DLD1 (cell line): ENCODE data around the gene LHPP.
"Not testable (repeated sequence)": the region's sequence is repeated elsewhere in the genome, so short reads cannot be mapped to it uniquely, and the experiment has no call there.

Experiments
- in situ Hi-C: cut with HindIII; loops from 2 replicates; pipeline ENCODE4 v1.10.0; 2017; ENCODE audit warnings: low sequenced_read_pairs

Gene LHPP

DNA sequence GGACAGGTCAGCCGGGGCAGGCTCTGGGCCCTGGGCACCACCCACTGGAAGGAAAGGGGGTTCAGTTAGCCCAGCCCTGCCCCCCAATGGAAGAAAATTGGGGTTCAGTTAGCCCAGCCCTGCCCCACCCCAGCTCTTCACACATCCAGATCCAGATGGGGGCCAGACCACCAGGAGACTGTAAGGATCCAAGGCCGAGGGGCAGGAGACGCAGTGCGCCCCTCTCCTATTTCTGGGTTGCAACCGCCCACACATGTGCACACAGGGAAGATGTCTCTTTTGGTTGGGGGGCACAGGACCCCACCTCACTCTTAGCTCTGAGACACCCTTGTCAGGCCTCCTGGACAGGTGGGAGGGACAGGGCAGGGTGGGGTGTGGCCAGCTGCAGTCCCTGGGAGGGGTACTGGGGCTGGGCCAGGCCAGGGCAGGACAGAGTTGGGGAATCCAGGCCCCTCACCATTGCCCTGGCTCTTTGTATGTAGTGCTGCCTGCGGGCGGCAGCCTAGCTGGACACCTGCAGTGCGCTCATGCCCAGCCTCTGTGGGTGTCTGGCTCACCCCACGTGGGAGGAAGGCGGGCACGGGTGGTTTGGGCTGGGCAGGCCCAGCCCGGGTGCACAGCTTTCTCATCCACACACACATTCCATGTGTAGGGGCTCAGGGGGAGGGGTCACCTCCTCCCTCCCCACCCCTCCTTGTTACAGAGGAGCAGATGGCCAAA, 141.2 kb downstream of the LHPP start:
- in situ Hi-C loops, result no loop called here

DNA sequence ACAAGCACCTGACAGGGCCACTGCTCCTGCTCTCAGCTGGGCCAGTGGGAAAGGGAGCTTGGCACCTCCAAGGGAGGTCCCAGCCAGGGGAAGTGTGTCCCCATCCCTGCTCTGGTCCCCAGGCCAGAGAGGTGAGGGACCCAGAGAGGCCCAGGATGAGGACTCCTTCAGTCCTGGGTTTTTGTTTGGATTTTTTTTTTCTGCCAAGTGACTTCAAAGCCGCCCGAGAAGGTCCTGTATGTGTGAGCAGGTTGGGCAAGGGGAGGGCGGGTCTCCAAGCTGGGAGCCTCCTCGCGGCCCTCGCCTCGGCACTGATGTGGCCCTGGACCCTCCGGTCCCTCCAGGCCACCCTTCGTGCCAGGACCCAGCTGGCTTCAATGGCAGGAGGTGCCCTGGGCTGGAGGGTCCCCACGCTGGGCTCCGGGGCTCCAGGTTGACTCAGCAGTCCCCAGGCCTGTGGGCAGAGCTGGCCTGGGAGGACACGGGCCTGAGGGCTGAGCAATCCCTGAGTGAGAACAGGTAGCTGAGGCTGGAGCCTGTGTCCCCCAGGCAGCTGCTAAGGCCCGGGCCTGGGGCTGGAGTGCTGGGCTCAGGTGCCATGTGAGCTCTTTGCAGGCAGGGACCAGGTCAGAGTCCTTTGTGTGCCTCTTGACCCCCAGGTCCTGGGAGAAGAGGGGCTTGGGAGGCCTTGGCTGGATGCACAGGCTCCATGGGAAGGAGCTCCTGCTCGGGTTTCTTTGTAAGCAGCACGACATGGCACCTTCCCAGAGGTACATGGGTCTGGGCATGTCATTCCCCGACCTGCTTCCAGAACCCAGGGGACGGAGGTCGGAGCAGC, 142.0 kb downstream of the LHPP start:
- in situ Hi-C loops, result no loop called here

DNA sequence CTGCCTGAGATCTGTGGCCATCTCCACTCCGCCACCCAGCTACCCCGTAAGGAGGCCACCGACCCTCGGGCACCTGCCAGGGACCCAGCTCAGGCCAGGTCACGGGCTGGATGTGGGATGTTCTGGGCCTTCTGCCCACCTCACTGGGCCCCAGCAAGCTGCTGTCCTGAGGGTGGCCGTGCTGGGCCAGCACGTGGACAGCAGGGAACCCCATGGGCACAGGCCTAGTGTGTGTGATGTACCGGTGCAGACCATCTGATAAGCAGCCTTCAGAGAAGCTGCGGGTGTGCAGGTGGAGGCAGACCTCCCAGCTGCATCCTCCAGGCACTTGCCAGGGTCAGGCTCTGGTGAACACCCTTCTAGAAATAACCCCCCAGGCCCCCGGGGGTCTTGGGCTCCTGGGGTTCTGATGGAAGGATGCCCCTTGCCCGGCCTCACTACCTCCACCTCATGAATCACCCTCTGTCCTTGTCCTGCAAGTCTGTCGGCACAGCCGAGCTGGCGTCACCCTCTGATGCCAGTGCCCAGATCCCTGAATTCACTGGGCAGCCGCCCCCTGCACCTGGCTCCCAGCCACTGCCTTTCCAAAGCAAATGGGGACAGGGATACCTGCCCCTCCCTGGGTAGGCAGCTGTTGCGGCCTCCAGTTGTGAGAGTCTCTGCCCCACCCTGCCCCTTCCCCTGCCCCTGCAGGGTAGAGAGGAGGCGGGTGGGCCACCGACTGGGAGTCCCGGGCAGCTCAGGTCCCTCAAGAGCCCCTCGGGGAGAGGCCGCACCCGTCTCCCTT, 142.8 kb downstream of the LHPP start:
- in situ Hi-C loops, result no loop called here

DNA sequence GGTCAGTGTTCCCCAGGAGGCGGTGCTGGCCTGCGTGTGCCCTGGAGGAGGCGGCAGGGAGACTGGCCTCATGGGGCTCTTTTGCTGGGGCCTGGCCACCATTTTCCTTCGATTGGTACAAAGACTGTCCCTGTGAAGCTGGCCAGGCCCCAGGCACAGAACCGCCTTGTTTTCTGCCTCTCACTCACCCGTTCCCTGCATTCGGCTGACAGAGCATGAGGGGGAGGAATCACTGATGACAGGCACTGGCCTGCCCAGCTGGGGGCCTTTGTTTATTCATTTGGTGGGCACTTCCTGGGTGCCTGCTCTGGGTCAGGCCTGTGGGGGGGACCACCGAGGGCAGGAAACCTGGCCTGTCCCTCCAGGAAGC, 143.4 kb downstream of the LHPP start:
- in situ Hi-C loops, result no loop called here

DNA sequence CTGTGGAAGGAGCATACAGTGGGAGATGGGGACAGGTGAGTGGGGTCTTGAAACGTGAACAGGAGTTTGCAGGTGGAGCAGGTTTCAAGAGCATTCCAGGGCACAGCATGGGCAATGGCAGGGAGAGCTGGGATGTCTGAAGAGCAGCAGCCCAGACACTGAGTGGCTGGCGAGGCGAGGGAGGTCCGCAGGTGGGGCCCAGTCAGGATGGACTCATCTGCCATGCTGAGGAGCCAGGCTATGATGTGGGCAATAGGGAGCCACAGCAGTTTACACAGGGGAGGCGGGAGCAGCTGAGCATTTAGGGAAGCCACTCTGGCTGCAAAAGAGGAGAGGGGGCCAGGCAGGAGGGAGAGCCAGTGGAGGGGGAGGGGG, 143.8 kb downstream of the LHPP start:
- in situ Hi-C loops, result no loop called here

DNA sequence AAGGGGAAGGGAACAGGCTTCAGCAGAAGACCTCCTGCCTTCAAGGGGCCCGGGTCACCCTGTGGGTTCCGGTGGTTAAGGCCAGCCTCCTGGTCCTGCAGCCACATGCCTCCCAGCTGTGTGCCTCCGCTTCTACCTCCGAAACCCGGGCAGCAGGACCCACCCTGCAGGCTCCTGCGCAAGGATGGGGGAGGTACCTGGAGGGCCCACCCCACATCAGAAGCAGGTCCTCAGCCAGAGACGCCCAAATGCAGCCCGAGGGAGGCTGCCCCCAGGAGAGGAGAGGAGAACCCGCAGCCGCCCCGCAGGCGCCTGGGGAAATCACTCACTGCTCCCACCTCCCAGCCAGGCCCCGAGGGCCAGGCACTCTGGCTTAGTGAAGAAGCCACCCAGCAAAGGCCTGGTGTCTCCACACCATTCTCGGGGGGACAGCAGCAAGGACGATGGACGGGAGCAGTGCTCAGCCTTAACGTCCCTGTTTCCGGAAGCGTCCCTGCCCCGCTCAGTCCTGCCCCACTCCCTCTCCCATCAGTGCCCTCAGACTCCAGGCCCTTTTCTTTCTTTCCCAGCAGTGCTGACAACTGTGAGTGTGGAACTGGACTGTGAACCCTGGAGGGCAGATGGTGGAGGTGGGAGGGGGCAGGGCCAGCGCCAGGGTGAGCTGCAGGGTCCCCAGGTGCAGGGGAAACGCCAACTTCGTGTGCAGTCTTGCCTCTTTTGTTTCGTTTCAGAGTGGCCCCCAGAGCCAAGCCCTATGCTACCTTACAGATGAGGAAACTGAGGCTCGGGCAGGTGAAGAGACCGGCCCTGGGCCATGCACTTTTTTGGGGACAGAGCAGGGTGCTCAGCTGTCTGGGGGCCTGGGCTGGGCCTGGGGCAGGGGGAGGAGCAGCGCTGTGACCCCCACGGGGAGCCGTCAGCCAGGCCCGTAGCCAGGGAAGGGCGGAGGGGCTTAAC, 144.5 kb downstream of the LHPP start:
- in situ Hi-C loops, result no loop called here

DNA sequence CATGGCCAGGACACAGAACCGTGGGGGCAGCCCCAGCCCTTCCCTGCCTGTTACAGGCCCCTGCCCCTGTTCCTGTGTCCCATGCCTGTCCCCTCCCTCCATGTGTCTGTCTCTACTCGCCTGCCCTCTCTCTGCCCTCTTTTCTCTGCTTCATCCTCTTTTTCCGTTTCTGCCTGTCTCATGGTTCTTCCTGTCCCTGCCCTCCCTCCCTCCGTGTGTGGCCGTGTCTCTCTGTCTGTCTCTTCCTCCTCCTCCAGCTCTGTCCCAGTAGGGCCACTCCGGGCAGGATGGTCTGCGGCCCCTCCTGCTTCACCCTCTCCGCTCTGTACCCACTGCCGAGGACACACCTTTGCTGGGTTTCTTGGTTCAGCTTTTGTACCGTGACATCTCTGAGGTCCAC, 145.2 kb downstream of the LHPP start:
- in situ Hi-C loops, result no loop called here

DNA sequence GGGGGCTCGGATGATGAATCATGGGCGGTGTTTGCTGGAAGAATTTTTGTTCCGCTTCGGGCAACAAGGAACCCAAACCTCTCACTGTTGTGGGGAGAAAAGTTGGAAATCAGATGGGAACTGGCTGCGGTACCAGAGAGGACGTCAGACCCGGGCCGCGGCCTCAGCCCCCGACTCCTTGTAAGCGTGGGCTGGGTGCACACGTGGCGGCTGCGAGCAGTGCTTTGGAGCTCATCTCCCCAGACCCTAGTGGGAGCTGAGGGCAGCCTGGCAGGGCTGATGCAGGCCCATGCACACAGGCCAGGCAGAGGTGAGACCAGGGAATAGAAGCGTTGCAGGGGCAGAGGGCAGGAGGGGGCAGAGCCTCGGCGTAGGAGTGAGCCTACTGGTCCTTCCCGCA, 146.1 kb downstream of the LHPP start:
- in situ Hi-C loops, result no loop called here

DNA sequence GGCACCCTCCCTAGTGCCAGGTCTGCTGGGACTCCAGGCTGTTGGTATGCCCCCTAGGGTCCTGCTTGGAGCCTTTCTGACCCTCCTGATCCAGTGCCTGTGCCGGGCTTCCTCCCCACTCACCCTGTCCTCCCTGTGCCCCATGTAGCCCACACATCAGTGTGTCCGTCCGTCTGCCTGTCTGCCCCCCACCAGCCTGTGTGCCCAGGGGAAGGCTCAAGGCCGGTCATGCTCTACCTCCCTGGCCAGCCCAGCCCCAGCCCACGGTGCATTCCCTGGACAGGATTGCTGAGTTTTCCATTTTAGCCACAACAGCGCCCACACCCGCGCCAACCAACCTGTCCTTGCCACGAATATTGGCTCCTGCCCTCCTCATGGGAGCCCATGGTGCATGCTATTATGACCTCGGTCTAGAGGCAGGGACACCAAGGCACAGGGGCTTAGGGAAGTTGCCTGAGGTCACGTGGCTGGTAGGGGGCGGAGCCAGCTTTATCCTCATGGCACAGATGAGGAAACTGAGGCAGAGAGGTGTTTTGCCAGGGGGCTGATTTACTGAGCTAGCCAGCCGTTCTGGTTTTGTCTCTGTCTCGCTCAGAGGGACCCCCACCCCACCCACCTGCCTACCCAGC, 146.6 kb downstream of the LHPP start:
- in situ Hi-C loops, result no loop called here

DNA sequence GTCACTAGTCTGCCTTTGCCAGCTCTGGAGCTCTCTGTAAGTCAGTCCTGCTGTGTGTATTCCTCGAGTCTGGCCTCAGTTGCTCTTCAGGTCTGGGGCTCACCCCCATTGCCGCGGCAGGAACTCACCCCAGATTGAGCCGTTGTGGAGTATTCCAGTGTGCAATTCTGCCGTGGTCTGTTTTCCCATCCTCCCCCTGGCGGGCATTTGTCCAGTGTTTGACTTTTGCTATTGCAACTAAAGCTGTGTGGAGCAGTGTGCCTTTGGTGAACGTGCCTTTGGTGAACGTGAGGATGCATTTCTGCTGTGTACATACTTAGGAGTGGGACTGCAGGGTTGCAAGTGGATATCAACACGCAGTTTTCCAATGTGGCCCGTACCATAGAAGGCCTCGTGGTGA, 148.1 kb downstream of the LHPP start:
- in situ Hi-C loops, result no loop called here

DNA sequence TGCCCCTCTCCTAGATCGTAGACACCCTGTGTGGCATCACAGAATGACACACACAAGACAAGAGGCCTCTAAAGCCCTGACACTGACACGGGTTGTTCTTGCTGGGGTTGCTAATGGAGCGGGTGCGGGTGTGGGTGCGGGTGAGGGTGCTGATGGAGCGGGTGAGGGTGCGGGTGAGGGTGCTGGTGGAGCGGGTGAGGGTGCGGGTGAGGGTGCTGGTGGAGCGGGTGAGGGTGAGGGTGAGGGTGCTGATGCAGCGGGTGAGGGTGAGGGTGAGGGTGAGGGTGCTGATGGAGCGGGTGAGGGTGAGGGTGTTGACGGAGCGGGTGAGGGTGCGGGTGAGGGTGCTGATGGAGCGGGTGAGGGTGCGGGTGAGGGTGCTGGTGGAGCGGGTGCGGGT, 148.6 kb downstream of the LHPP start:
- in situ Hi-C loops, result not testable (repeated sequence)

DNA sequence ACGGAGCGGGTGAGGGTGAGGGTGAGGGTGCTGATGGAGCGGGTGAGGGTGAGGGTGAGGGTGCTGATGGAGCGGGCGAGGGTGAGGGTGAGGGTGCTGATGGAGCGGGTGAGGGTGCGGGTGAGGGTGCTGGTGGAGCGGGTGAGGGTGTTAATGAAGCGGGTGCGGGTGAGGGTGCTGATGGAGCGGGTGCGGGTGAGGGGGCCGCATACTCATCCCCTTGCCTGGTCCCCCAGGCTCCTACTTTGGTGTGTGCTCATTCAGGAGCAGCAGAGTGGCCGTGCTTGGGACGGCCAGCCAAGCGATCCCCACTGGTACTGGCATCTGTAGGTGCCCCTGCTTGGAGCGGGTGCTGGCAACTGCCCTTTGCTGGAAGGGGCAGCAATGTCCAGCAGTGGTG, 149.2 kb downstream of the LHPP start:
- in situ Hi-C loops, result not testable (repeated sequence)

DNA sequence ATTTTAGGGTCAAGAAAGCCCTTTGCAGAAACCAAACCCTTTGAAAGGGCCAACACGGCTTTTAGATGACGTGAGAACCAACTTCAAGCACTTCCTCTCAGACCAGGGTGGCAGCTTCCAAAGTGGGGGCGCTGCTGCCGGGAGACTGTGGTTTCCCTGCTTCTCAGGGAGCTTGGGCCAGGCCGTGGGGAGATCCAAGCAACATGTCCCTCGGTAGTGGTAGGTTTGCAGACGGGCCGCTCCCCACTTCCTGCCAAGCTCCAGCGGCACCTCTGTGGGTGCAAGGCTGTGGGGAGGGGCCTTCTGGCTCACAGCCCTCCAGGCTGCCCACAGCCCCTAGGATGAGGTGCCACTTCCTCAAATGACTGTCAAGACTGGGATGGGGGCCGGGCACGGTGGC, 150.1 kb downstream of the LHPP start:
- in situ Hi-C loops, result no loop called here

DNA sequence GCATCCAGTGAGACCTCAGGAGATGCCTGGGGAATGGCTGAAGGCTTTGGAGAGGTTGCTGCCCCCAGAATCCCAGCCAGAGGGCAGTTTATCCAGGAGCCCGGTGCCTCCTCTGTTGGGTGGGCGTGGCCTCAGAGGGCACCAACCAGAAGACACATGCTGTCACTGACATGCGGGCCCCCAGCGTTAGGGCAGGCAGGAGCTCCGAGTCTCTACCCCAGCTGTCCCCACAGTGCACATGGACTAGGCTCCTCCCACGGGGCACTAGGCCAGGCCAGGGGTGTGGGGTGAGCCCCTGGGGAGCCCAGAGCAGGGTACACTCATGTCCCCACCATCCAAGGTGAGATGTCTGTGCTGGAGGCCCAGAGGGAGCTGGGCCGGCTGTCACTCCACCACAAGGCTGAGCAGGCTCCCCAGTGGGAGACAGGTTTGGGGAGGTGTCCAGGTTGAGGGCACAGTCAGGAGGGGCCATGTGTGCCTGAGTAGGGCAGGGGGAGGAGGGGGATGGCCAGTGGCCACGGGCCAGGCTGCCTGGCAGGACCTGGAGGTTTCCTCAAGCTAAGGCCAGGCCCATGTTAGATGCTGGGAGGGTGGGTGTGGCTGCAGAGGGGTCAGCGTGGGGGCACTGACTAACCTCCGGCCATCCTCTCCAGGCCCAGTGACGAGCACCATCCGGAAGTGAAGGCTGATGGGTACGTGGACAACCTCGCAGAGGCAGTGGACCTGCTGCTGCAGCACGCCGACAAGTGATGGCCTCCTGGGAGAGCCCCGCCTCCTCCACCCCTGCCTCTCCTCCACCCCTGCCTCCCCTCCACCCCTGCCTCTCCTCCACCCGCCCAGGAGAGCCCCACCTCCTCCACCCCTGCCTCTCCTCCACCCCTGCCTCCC, 151.2 kb downstream of the LHPP start:
- in situ Hi-C loops, result no loop called here

DNA sequence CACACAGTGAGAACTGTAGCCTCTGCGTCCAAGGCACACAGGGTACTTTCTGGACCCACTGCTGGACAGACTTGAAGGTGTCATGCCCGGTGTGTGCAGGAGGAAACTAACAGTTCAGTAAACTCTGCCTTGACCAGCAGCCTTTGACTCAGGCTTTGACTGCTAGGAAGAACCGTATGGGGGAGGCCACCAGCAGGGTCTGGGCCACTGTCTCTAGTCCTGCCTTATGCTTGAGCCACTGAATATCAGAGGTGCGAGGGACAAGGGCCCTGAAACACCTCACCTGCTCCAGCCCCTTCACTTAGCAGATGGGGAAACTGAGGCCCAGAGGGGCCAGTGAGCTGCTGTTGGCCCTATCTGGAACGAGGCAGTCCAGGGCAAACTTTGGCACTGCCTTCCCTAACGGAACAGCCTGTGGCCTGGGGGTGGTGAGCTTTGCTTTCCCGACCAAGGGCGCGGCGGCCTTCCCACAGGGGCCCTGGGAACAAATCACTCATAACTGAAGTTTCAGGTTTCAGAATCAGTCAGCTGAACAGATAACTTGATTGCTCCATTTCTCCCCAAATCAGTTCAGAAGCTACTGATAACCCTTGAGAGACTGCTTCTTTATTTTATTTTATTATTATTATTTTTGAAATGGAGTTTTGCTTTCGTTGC, 152.5 kb downstream of the LHPP start:
- in situ Hi-C loops, result no loop called here

DNA sequence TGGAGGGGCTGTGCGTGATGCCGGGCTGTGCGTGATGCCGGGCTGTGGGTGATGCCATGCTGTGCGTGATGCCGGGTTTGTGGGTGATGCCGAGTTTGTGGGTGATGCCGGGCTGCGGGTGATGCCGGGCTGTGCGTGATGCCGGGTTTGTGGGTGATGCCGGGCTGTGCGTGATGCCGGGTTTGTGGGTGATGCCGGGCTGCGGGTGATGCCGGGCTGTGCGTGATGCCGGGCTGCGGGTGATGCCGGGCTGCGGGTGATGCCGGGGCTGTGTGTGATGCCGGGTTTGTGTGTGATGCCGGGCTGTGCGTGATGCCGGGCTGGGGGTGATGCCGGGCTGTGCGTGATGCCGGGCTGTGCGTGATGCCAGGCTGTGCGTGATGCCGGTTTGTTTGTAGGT, 153.6 kb downstream of the LHPP start:
- in situ Hi-C loops, result loop anchor here (5.0 kb wide), 1 partner anchor 82 kb away; no protein-coding TSS in a partner anchor

DNA sequence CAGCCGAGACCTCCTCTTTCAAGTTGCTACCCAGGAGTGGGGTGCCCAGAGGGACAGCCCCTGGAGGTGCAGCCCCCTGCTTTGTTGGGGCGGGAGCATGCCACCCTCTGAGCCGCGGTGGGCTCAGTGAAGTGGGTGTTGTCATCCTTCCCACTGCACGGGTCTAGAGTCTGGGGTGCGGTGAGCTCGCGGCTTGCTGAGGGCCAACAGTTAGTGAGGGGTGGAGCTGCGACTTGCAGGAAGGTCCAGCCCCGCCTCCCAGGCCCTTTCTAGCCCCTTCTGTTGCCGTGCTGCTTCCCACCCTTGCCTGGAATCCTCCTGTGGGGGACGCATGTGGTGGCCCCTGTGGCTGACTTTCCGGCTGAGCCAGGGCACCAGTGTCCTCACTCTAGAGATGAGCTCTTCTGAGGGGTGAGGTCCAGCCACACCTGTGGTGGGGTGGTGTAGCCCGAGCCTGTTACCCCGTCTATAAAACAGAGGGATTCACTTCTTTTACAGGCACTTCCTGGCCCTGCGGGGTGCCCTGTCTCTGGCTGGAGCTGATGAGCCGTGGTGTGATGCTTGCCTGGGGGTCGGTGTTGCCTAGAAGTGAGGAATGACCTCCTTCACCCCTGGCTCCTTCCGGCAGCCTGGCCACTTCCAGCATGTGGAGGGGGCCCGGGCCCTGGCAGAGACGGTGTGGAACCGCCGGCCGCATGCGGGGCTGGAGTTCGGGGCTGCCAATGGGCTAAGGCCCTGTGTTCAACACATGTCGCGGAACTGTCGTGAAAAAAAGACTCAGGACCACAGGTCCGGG, 154.6 kb downstream of the LHPP start:
- in situ Hi-C loops, result loop anchor here (5.0 kb wide), 1 partner anchor 81 kb away; no protein-coding TSS in a partner anchor

DNA sequence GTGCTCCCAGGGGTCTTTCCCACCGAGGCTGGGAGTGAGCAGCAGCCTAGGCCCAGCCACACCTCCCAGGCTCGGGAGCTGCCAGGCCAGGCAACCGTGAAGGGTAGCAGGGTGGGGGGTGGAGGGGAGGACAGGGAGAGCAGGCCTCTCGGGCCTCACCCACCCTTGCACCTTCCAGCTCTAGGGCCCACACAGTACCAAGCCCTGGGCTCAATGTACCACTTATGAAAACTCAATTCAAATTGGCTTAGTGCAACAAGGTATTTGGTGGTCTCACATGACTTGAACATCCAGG, 155.2 kb downstream of the LHPP start:
- in situ Hi-C loops, result loop anchor here (5.0 kb wide), 1 partner anchor 81 kb away; no protein-coding TSS in a partner anchor
